Measurements from ENCODE around the gene UBE2J2.

The UBE2J2 gene

DNA sequence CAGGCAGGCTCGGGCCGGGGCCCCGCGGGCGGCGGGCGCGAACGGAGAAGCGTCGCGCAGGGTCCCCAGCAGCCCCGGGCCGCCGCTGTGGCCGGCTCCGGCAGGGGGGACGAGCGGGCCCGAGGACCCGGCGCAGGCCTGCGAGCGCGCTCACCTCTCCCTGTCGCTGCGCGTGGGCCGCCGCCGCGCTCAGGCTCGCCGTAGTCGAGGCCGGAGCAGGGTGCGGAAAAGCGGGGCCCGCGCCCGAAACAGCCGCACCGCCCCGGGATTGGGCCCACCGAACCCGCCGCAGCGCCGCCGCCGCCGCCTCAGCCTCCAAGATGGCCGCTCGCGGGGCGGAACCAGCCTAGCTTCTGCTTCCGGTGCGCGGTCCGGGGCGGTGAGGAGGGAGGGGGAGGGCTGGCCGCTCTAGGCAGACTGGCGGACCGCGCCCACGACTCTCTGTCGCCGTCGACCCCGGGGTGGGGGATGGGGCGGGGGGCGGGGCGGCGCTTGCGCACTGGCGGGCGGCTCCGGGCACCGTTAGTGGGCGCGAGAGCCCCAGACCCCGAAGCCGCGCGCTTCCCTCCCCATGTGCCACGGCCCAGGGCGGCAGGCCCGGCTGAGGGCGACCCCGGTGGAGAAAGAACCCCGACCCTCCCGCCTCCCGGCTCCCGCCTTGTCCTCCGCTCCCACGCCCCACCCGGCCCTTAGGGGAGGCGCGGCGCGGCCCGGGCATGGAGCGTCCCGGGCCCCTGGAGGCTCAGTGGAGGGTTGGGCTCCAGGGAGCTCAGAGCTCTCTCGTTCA is at the start of gene UBE2J2:
Gene UBE2J2, minus strand, starts transcription at position 343 of the 787 bp plus-strand sequence. CDS start 5,862 bp downstream, outside the sequence.
- TF ChIP-seq, protein P1, sequence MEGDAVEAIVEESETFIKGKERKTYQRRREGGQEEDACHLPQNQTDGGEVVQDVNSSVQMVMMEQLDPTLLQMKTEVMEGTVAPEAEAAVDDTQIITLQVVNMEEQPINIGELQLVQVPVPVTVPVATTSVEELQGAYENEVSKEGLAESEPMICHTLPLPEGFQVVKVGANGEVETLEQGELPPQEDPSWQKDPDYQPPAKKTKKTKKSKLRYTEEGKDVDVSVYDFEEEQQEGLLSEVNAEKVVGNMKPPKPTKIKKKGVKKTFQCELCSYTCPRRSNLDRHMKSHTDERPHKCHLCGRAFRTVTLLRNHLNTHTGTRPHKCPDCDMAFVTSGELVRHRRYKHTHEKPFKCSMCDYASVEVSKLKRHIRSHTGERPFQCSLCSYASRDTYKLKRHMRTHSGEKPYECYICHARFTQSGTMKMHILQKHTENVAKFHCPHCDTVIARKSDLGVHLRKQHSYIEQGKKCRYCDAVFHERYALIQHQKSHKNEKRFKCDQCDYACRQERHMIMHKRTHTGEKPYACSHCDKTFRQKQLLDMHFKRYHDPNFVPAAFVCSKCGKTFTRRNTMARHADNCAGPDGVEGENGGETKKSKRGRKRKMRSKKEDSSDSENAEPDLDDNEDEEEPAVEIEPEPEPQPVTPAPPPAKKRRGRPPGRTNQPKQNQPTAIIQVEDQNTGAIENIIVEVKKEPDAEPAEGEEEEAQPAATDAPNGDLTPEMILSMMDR (IDR thresholded peaks at IDR 0.05; ENCODE audit: control extremely low read depth, extremely low read depth, low read depth, missing control alignments), result no peak
- CTCF ChIA-PET, result interaction anchor here (0.7 to 1.3 kb wide), 4 partner anchors 26 to 211 kb away, joined by 3 read pairs; no protein-coding TSS in a partner anchor
- DNase-seq (ENCODE audit: extremely low spot score), result peak; percentile 99
- POLR2A ChIA-PET, result interaction anchor here (0.6 kb wide), 1 partner anchor 149 kb away, joined by 5 read pairs; no protein-coding TSS in a partner anchor

DNA sequence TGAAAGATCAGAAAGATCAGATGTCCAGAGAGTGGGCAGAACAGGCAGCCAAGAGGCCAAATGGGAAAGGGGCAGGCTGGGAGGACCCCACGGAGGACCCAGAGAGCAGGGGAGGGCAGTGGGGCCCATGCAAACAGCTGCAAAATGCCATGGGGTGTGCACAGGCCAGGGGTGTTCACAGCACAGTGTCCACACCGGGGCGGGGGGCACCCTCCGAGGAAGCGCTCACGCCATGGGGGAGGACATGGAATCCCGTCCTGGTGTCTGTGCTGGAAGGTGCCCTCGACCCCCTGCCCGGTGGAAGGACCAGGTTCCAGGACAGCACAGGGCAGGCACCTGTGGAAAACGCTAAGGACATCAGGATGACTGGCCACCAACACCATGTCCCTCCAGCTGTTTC is 49.3 kb upstream of the UBE2J2 start:
- POLR2A ChIA-PET, result no interaction called here
- CTCF ChIA-PET, result no interaction called here
- TF ChIP-seq, protein P1 (IDR thresholded peaks at IDR 0.05; ENCODE audit: control extremely low read depth, extremely low read depth, low read depth, missing control alignments), result no peak
- DNase-seq (ENCODE audit: extremely low spot score), result no peak

DNA sequence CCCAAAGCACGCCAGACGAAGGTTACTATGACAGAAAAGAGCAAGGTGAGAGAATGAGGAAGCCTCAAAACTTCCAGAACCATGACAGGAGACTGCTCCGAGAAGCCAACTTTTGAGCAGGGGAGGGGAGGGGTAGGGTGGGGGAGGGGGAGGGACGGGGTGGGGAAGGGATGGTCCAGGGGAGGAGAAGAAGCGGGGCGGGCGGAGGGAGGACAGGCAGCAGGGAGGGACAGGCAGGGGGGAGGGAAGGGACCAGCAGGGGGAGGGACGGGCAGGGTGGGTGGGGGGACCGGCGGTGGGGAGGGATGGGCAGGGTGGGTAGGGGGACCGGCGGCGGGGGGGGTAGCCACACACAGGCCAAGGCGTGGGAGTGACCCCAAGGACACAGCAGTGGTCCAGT is 48.8 kb upstream of the UBE2J2 start:
- ChIA-PET CTCF (no interaction called here), POLR2A (no interaction called here)
- TF ChIP-seq, protein P1 (IDR thresholded peaks at IDR 0.05; ENCODE audit: control extremely low read depth, extremely low read depth, low read depth, missing control alignments), result no peak
- no peak for DNase-seq (ENCODE audit: extremely low spot score)

DNA sequence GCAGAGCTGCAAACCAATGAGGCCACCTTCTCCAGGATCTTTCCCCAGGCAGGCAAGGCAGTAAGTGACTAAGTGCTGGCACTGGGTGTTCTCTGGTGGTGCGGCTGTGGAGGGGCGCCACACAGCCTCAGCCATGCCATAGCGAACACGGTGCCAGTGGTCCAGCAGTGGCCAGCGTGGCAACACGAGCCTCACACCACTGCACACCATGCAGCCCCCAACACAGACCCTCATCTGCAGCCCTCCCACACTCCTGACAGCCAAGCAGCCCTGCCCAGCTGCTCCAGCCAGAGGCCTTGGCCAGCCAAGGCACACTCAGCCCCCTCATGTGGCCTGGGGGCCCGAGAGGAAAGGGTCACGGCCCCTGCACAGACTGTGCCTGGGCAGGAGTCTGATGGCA is 47.8 kb upstream of the UBE2J2 start:
- CTCF ChIA-PET, result no interaction called here
- POLR2A ChIA-PET, result interaction anchor here (1.0 kb wide), 1 partner anchor 10 kb away, joined by 4 read pairs; no protein-coding TSS in a partner anchor
- TF ChIP-seq, protein P1 (IDR thresholded peaks at IDR 0.05; ENCODE audit: control extremely low read depth, extremely low read depth, low read depth, missing control alignments), result no peak
- DNase-seq (ENCODE audit: extremely low spot score), result no peak

DNA sequence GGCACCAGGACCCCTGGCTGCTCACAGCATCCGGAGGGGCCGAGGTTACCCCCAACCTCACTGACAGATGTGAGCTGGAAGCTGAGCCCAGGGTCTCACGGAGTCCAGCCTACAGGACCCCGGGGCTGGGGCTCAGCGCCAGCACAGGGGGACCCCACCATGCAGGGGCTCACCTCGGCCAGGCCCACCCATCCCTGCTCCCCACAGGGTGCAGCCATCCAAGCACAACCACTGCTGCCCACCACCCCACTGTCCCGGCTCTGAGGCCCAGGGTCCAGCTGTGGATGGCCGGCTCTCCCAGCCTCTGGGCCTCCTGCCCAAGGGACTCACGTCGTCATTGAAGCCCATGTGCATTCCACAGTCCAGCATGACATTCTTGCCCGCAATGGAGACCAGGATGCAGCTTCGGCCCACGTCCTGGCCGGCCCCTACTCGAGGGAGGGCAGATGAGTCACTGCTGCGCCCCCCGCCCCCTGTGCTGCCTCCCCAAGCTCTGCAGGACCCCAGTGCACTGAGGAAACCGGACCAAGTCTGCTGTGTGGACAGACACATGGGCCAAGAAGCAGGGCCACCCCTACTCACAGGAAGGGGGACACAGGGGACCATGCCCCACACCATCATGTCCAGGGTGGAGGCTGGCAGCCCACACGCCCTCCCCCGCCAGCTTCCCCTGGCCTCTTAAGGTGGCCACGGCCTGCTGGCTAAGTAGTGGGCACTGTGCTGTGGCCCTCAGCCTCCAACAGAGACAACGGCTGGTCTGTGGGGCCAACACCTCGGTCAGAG is 47.2 kb upstream of the UBE2J2 start:
- CTCF ChIA-PET, result no interaction called here
- TF ChIP-seq, protein P1 (IDR thresholded peaks at IDR 0.05; ENCODE audit: control extremely low read depth, extremely low read depth, low read depth, missing control alignments), result no peak
- POLR2A ChIA-PET, result interaction anchor here (1.0 kb wide), 1 partner anchor 9 kb away, joined by 4 read pairs; no protein-coding TSS in a partner anchor
- DNase-seq (ENCODE audit: extremely low spot score), result no peak

DNA sequence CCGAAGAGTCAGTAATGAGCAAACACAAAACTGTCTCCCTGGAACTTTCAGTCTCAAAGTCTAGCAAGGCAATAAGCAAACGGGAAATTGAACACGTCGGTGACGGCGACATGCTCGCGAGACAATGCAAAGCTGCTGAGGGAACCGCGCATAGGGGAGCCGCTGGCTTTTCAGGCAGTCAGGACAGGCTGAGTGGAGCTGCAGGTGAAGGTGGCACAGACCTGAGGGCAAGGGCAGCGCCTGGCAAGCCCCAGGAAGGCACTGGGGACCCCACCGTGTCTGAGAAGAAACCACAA is 45.9 kb upstream of the UBE2J2 start:
- no peak for DNase-seq (ENCODE audit: extremely low spot score)
- ChIA-PET CTCF (interaction anchor here (1.0 kb wide), 1 partner anchor 9 kb away, joined by 4 read pairs; no protein-coding TSS in a partner anchor), POLR2A (no interaction called here)
- TF ChIP-seq, protein P1 (IDR thresholded peaks at IDR 0.05; ENCODE audit: control extremely low read depth, extremely low read depth, low read depth, missing control alignments), result no peak

All from GM10248 (cell line).